ENCODE data around the gene EP300. TPM values are rescaled to one million over a fixed set of nuclear protein-coding genes. Genes with fewer than 3 reads are reported as not detected.
A peak's percentile ranks its signal among the peaks of the same experiment; 100 is the strongest.

EP300 gene
- total RNA-seq, 3 donors from 2014 or later, result 61.7 to 92.1 (median 88.1) TPM

GRCh38 chr22:41076857-41077256, 15.5 kb upstream of the EP300 start:
- no peaks in the 10 kb centered on the region for H3K9me3 ChIP-seq
- no peaks in the 10 kb centered on the region for H3K36me3 ChIP-seq (ENCODE audit: low read depth)
- intact Hi-C loops (cut with DNase I, micrococcal nuclease), result no loop called here
- no peaks in the 10 kb centered on the region for H3K4me1 ChIP-seq (ENCODE audit: low read depth)
- ATAC-seq, result no peak
- TF ChIP-seq, protein P1, sequence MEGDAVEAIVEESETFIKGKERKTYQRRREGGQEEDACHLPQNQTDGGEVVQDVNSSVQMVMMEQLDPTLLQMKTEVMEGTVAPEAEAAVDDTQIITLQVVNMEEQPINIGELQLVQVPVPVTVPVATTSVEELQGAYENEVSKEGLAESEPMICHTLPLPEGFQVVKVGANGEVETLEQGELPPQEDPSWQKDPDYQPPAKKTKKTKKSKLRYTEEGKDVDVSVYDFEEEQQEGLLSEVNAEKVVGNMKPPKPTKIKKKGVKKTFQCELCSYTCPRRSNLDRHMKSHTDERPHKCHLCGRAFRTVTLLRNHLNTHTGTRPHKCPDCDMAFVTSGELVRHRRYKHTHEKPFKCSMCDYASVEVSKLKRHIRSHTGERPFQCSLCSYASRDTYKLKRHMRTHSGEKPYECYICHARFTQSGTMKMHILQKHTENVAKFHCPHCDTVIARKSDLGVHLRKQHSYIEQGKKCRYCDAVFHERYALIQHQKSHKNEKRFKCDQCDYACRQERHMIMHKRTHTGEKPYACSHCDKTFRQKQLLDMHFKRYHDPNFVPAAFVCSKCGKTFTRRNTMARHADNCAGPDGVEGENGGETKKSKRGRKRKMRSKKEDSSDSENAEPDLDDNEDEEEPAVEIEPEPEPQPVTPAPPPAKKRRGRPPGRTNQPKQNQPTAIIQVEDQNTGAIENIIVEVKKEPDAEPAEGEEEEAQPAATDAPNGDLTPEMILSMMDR (IDR thresholded peaks at IDR 0.05), result no peak
- no peak overlapping the region for H3K4me3 ChIP-seq
- DNase-seq, result no peak

- no peaks in the 10 kb centered on the region for H3K4me1 ChIP-seq (ENCODE audit: low read depth)
- ATAC-seq, result no peak
- intact Hi-C loops (cut with DNase I, micrococcal nuclease), result no loop called here
Observed at GRCh38 chr22:41078931-41079330, 13.5 kb upstream of the EP300 start.

GRCh38 chr22:41085842-41086241, 6.5 kb upstream of the EP300 start:
- TF ChIP-seq, protein P1 (IDR thresholded peaks at IDR 0.05), result no peak
- intact Hi-C loops (cut with DNase I, micrococcal nuclease), result loop anchor here in 1 of 2 donors (10.0 kb wide), 1 partner anchor 51 kb away; no protein-coding TSS in a partner anchor
- H3K9me3 ChIP-seq, result no peaks in the 10 kb centered on the region
- no peak overlapping the region for H3K4me3 ChIP-seq
- no peak for DNase-seq
- H3K4me1 ChIP-seq (ENCODE audit: low read depth), result no peaks in the 10 kb centered on the region
- no peaks in the 10 kb centered on the region for H3K36me3 ChIP-seq (ENCODE audit: low read depth)
- ATAC-seq, result no peak

More at GRCh38 chr22:41078931-41079330, 13.5 kb upstream of the EP300 start:
- Histone ChIP-seq H3K36me3 (ENCODE audit: low read depth) (no peaks in the 10 kb centered on the region), H3K4me3 (no peak overlapping the region), H3K9me3 (no peaks in the 10 kb centered on the region)
- TF ChIP-seq, protein P1 (IDR thresholded peaks at IDR 0.05), result no peak
- DNase-seq, result no peak

DNA sequence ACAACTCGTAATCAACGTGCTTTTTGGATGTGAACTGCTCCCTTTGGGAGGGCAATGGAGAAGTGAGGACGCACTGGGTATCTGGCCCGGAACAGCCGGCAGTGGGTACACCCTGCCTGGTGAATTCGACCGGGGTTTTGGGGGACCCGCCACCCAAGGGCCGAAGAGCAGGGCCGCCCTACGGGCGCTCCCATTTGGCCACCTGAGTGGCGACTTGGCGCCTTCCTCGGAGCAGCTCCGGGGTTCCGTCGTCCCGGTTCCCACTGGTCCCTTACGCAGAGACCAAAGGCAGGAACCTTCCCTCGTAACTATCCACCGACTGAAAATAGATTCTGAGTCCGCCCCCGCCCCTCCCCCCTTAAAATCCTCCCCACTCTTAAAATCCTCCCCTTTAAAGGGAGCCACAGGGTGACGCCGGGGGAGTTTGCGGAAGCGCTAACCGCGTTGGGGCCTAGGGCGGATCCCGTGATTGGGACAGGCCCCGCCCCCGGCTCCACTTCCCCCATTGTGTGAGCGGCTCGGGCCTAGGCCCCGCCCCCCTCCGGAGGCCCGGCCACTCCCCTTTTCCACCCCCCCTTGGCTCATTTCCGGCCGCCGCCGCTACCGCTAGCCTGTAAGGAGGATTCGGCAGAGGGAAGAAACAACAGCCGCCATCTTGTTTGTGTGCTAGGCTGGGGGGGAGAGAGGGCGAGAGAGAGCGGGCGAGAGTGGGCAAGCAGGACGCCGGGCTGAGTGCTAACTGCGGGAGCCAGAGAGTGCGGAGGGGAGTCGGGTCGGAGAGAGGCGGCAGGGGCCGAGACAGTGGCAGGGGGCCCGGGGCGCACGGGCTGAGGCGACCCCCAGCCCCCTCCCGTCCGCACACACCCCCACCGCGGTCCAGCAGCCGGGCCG, 1.0 kb upstream of the EP300 start:
- ATAC-seq (peak; percentile 95), DNase-seq (peak; percentile 99 to 100 (median 99))
- Histone ChIP-seq H3K9me3 (no peaks in the 10 kb centered on the region), H3K4me3 (peak overlapping the region; percentile 92), H3K4me1 (ENCODE audit: low read depth) (peaks cover 9% of the 10 kb centered on the region), H3K36me3 (ENCODE audit: low read depth) (no peaks in the 10 kb centered on the region)
- TF ChIP-seq, protein P1 (IDR thresholded peaks at IDR 0.05), result no peak
- intact Hi-C loops (cut with DNase I, micrococcal nuclease), result loop anchor here (5.0 to 10.0 kb wide), 3 partner anchors 67 to 139 kb away; partner anchors contain the start of gene RBX1 (in 2 of the 2)

DNA sequence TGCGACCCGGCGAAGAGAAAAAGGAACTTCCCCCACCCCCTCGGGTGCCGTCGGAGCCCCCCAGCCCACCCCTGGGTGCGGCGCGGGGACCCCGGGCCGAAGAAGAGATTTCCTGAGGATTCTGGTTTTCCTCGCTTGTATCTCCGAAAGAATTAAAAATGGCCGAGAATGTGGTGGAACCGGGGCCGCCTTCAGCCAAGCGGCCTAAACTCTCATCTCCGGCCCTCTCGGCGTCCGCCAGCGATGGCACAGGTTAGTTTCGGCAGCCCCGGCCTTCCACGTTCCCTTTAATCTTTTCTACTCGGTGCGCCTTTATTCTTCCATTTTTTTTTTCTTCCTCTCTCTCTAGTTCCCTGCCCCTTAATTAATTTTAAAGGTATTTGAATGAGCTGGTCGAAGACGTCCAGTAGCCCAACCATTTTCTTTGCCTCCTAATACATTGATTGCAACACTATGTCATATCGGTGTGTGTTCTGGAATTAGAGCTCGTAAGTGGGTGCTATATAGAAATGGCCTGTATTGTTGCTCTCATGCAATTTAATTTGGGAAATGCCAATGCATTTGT, 537 bp downstream of the EP300 start:
- H3K4me1 ChIP-seq (ENCODE audit: low read depth), result peaks cover 20% of the 10 kb centered on the region

More for the DNA sequence above, 537 bp downstream of the EP300 start:
- no peaks in the 10 kb centered on the region for H3K9me3 ChIP-seq
- peak in 2 of 3 donors; percentile 43 to 60 for DNase-seq
- H3K36me3 ChIP-seq (ENCODE audit: low read depth), result no peaks in the 10 kb centered on the region
- intact Hi-C loops (cut with DNase I, micrococcal nuclease), result loop anchor here (5.0 to 10.0 kb wide), 3 partner anchors 68 to 141 kb away; partner anchors contain the start of gene RBX1 (in 2 of the 2)
- TF ChIP-seq, protein P1 (IDR thresholded peaks at IDR 0.05), result no peak
- ATAC-seq, result no peak
- H3K4me3 ChIP-seq, result peak overlapping the region; percentile 92

All from mucosa of descending colon (tissue), 3 donors.